GM21619 (cell line): ENCODE measurements around the gene WFS1.

Source experiments
- ATAC-seq: cut with Tn5 transposase; IDR thresholded peaks from one replicate; pipeline ENCODE4 v1.9.1; 2021; ENCODE audit not compliant: unreplicated experiment

The WFS1 gene

GRCh38 chr4:6296026-6296425, 26.4 kb downstream of the WFS1 start:
- no peak for ATAC-seq

GRCh38 chr4:6297266-6297815, 27.7 kb downstream of the WFS1 start:
- ATAC-seq = no peak

- no peak for ATAC-seq
These were observed 28.4 kb downstream of the WFS1 start for GRCh38 chr4:6298035-6298434.

GRCh38 chr4:6298852-6299251, 29.2 kb downstream of the WFS1 start:
- ATAC-seq = no peak

GRCh38 chr4:6299875-6300274, 30.2 kb downstream of the WFS1 start:
- no peak for ATAC-seq

- ATAC-seq = no peak
These were observed 30.7 kb downstream of the WFS1 start for GRCh38 chr4:6300359-6300758.

- no peak for ATAC-seq
These were observed 31.5 kb downstream of the WFS1 start for GRCh38 chr4:6301051-6301731.

- no peak for ATAC-seq
These were observed 32.2 kb downstream of the WFS1 start for GRCh38 chr4:6301732-6302442.

- ATAC-seq = no peak
These were observed 33.2 kb downstream of the WFS1 start for GRCh38 chr4:6302869-6303268.

GRCh38 chr4:6303943-6304342, 34.3 kb downstream of the WFS1 start:
- ATAC-seq = no peak

GRCh38 chr4:6306299-6306698, 36.6 kb downstream of the WFS1 start:
- ATAC-seq = no peak

GRCh38 chr4:6307230-6307629, 37.6 kb downstream of the WFS1 start:
- no peak for ATAC-seq

- no peak for ATAC-seq
These were observed 38.2 kb downstream of the WFS1 start for GRCh38 chr4:6307891-6308290.

GRCh38 chr4:6308899-6309643, 39.4 kb downstream of the WFS1 start:
- no peak for ATAC-seq

GRCh38 chr4:6309777-6310176, 40.1 kb downstream of the WFS1 start:
- ATAC-seq = no peak

GRCh38 chr4:6313216-6313615, 43.6 kb downstream of the WFS1 start:
- no peak for ATAC-seq

- no peak for ATAC-seq
These were observed 46.9 kb downstream of the WFS1 start for GRCh38 chr4:6316461-6317003.

GRCh38 chr4:6318206-6318605, 48.6 kb downstream of the WFS1 start:
- ATAC-seq = no peak

- no peak for ATAC-seq
These were observed 50.0 kb downstream of the WFS1 start for GRCh38 chr4:6319530-6320150.

GRCh38 chr4:6320663-6321062, 51.0 kb downstream of the WFS1 start:
- no peak for ATAC-seq

GRCh38 chr4:6321361-6321760, 51.7 kb downstream of the WFS1 start:
- ATAC-seq = no peak
